Fibroblast of lung (primary cell): Measurements from ENCODE around the gene ZCCHC7.

Experiments used
- CTCF ChIP-seq, 2 donors: IDR thresholded peaks in 1 of 2; conservative IDR thresholded peaks in 1 of 2; 1 replicate in 1 of 2; 2 replicates in 1 of 2; pipeline ENCODE4 v1.5.1; 2011 to 2012; ENCODE audit warnings: low read length in 2 of 2, control low read depth in 1 of 2, inconsistent platforms in 1 of 2, low read depth in 1 of 2, mild to moderate bottlenecking in 1 of 2
- EZH2 ChIP-seq: IDR thresholded peaks from 2 replicates; pipeline ENCODE4 v1.5.1; 2012; ENCODE audit warnings: low read length, control low read depth, mild to moderate bottlenecking; ENCODE audit errors: missing control alignments

GRCh38 chr9:37121881-37122280 lies 1.5 kb downstream of the ZCCHC7 start:
- no peak for TF ChIP-seq CTCF (conservative IDR thresholded peaks at IDR 0.05 in 1 of 2, IDR thresholded peaks at IDR 0.05 in 1 of 2; ENCODE audit: low read depth in 1 of 2, low read length in 2 of 2)
- TF ChIP-seq EZH2 = no peak
